DOHH2 (cell line): ENCODE results near the gene USB1.

Experiments used
- H3F3A ChIP-seq: fragments of 200-600 bp; sonication (generic), shearing (Covaris generic); 2 replicates; pipeline ENCODE4 v1.6.0; 2016; ENCODE audit warnings: antibody characterized with exemption, mild to moderate bottlenecking; ENCODE audit not compliant: control insufficient read depth, insufficient read depth
- H3K27ac ChIP-seq: fragments of 200-600 bp; sonication (generic); 2 replicates; pipeline ENCODE4 v1.5.1; 2014; ENCODE audit warnings: low read depth, mild to moderate bottlenecking, low read length, moderate library complexity
- H3K27me3 ChIP-seq: fragments of 200-600 bp; sonication (generic); 2 replicates; pipeline ENCODE4 v1.6.1; 2014; ENCODE audit warnings: mild to moderate bottlenecking, low read length, mixed read lengths; ENCODE audit not compliant: control insufficient read depth
- H3K36me3 ChIP-seq: fragments of 200-600 bp; sonication (generic); 2 replicates; pipeline ENCODE4 v1.6.1; 2014; ENCODE audit warnings: mild to moderate bottlenecking, low read length, moderate library complexity, mixed read lengths; ENCODE audit not compliant: control insufficient read depth
- H3K4me1 ChIP-seq: fragments of 200-600 bp; sonication (generic); 2 replicates; pipeline ENCODE4 v1.6.1; 2014; ENCODE audit warnings: mild to moderate bottlenecking, low read length, mixed read lengths; ENCODE audit not compliant: control insufficient read depth
- H3K4me2 ChIP-seq: fragments of 200-600 bp; sonication (generic); 2 replicates; pipeline ENCODE4 v1.6.0; 2014; ENCODE audit warnings: mild to moderate bottlenecking, low read length, moderate library complexity
- H3K4me3 ChIP-seq: fragments of 200-600 bp; sonication (generic); 2 replicates; pipeline ENCODE4 v1.5.1; 2014; ENCODE audit warnings: mild to moderate bottlenecking, low read length, mixed read lengths
- H3K79me2 ChIP-seq: fragments of 200-600 bp; sonication (generic); 2 replicates; pipeline ENCODE4 v1.6.1; 2014; ENCODE audit warnings: mild to moderate bottlenecking, low read length, mixed read lengths; ENCODE audit not compliant: control insufficient read depth
- H3K9me2 ChIP-seq: fragments of 200-600 bp; sonication (generic); replicated peaks from 2 replicates; pipeline ENCODE4 v1.6.1; 2014; ENCODE audit warnings: mild to moderate bottlenecking, low read length, mixed read lengths; ENCODE audit not compliant: control insufficient read depth
- H3K9me3 ChIP-seq: fragments of 200-600 bp; sonication (generic); 2 replicates; pipeline ENCODE4 v1.6.1; 2014; ENCODE audit warnings: antibody characterized with exemption, low read length, mixed read lengths; ENCODE audit not compliant: control insufficient read depth, insufficient read depth
- H4K20me1 ChIP-seq: fragments of 200-600 bp; sonication (generic); 2 replicates; pipeline ENCODE4 v1.6.0; 2014; ENCODE audit warnings: low read depth, mild to moderate bottlenecking, antibody characterized with exemption, low read length, moderate library complexity; ENCODE audit not compliant: control insufficient read depth, insufficient read depth
- EZH2phosphoT487 ChIP-seq: fragments of 200-600 bp; sonication (generic); IDR thresholded peaks from 2 replicates; pipeline ENCODE4 v1.6.1; 2017; ENCODE audit warnings: borderline replicate concordance, mild to moderate bottlenecking, antibody characterized with exemption, low read length, moderate library complexity, mixed read lengths
- TF ChIP-seq, protein P1 (sequence below): fragments of 200-600 bp; sonication (generic); IDR thresholded peaks from one replicate; pipeline ENCODE4 v1.5.1; 2014; ENCODE audit warnings: antibody characterized with exemption, mild to moderate bottlenecking, low read depth, low read length; ENCODE audit not compliant: poor library complexity, severe bottlenecking

The USB1 gene

DNA sequence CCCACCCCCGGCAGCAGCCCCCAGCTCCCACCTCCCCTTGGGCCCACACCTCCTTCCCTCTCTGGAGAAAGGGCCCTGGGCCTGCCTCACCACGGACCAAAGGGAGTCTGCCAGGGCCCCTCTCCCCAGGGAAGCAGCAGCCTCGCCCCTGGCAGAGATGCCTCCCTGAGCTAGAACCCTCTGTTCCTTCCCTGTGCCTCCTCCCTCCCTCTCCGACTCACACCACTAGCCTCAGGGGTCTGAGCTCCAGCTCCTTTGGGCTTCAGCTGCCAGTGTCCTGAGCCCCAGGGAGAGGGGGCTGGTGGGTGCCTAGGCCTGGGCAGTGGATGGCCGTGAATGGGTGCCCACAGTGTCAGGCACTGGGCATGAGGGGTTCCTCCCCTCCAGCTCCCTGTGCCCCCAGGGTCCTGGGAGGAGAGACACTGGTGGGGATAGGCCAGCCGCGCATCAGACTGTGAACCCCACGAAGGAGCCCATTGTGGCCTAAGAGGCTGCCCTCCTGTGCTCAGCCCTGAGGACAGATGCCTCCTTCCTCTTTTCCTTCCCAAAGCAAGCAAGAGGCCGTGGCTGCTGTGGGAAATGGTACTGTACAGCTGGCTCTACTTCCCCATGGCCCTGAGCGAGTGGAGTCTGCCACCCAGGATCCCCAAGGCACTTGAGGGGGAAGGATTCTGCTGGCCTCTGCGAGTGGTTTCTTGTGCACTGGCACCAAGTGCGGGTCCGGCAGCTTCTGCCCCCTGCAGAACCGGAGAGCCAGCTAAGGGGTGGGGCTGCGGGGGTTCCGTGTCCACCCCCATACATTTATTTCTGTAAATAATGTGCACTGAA is 45.1 kb downstream of the USB1 start:
- H3K4me3 ChIP-seq: no peak overlapping the region
- H3K79me2 ChIP-seq: no peaks in the 10 kb centered on the region
- no peaks in the 10 kb centered on the region for H3K4me1 ChIP-seq
- TF ChIP-seq EZH2phosphoT487: no peak
- TF ChIP-seq, protein P1, sequence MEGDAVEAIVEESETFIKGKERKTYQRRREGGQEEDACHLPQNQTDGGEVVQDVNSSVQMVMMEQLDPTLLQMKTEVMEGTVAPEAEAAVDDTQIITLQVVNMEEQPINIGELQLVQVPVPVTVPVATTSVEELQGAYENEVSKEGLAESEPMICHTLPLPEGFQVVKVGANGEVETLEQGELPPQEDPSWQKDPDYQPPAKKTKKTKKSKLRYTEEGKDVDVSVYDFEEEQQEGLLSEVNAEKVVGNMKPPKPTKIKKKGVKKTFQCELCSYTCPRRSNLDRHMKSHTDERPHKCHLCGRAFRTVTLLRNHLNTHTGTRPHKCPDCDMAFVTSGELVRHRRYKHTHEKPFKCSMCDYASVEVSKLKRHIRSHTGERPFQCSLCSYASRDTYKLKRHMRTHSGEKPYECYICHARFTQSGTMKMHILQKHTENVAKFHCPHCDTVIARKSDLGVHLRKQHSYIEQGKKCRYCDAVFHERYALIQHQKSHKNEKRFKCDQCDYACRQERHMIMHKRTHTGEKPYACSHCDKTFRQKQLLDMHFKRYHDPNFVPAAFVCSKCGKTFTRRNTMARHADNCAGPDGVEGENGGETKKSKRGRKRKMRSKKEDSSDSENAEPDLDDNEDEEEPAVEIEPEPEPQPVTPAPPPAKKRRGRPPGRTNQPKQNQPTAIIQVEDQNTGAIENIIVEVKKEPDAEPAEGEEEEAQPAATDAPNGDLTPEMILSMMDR: no peak
- H3F3A ChIP-seq: no peaks in the 10 kb centered on the region
- H4K20me1 ChIP-seq: no peaks in the 10 kb centered on the region
- H3K27ac ChIP-seq: no peak overlapping the region
- no peaks in the 10 kb centered on the region for H3K9me3 ChIP-seq
- no peaks in the 10 kb centered on the region for H3K27me3 ChIP-seq
- H3K9me2 ChIP-seq: no peaks in the 10 kb centered on the region
- H3K4me2 ChIP-seq: no peak overlapping the region
- H3K36me3 ChIP-seq: no peaks in the 10 kb centered on the region

- no peak for TF ChIP-seq EZH2phosphoT487
- TF ChIP-seq, protein P1: no peak
- Histone ChIP-seq H3K79me2 (no peaks in the 10 kb centered on the region), H3K9me2 (no peaks in the 10 kb centered on the region), H3K4me1 (no peaks in the 10 kb centered on the region), H4K20me1 (no peaks in the 10 kb centered on the region), H3K4me2 (no peak overlapping the region), H3F3A (no peaks in the 10 kb centered on the region), H3K4me3 (no peak overlapping the region), H3K9me3 (no peaks in the 10 kb centered on the region), H3K27me3 (no peaks in the 10 kb centered on the region), H3K27ac (no peak overlapping the region), H3K36me3 (no peaks in the 10 kb centered on the region)
Measured at GRCh38 chr16:58046936-58047335, 45.7 kb downstream of the USB1 start.

DNA sequence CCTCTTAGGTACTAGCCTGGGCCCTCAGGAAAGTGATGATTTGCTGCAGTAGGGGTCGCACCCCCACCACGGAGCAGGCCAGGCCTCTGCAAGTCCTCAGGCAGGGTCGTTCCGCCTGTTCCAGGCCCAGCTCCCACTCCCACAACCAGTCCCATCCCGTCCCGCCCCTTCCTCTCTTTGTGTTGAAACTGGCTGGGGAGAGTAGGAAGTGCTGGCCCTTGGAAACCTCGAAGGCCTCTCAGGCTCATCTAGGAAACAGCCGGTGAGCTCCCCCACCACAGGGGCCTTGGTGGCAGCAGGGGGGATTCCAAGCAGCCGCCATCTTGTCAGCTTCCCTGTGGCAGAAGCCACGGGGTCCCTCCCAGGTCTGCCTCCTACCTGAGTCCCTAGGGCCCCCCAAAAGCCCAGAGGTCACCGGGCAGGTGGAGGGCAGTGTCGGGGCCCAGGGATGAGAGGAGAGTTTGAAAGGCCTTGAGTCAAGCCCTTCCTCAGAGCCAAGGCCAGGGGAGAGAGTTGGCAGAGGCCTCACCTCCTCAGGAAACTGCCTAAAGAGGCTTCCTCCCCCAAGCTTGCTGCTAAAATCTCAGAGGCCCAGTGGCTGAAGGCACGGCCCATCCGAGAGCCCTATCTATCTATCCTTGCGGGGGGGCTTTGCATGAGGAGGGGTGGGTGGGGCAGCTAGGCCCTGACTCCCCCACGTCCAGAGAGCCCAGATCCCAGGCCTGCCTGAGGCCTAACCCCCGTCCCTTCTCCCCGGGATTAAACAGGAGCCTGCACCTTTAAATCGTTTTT is 46.5 kb downstream of the USB1 start:
- Histone ChIP-seq H3K27me3 (no peaks in the 10 kb centered on the region), H3K4me2 (no peak overlapping the region), H4K20me1 (no peaks in the 10 kb centered on the region), H3K9me2 (no peaks in the 10 kb centered on the region), H3K4me3 (no peak overlapping the region), H3K27ac (no peak overlapping the region), H3F3A (no peaks in the 10 kb centered on the region), H3K4me1 (no peaks in the 10 kb centered on the region), H3K79me2 (no peaks in the 10 kb centered on the region), H3K36me3 (no peaks in the 10 kb centered on the region), H3K9me3 (no peaks in the 10 kb centered on the region)
- TF ChIP-seq, protein P1: no peak
- TF ChIP-seq EZH2phosphoT487: no peak
